ENCODE data around the gene PPP1R2. TPM values are rescaled to one million over a fixed set of nuclear protein-coding genes. Genes with fewer than 3 reads are reported as not detected.
A peak's percentile ranks its signal among the peaks of the same experiment; 100 is the strongest.

The PPP1R2 gene
- polyA plus RNA-seq, 1 donor from 2014 or later = 113 TPM

DNA sequence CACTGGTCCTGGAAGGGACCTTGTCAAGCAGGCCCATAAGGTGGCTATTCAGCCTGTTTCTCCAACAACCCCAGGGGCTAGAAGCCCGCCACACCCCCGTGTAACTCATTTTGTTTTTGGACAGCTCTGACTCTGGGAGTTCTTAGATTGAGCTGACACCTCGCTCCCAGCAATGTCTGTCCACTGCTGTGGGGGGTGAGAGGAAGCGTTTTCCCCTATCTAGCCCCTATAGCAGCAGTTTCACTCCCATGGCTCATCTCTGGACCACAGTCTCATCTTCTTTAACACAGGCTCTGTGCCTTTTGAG lies 1.1 kb upstream of the PPP1R2 start:
- no peaks in the 10 kb centered on the region for H3F3A ChIP-seq (ENCODE audit: insufficient read depth, low read length, poor library complexity, severe bottlenecking)
- no peaks in the 10 kb centered on the region for H3K36me3 ChIP-seq (ENCODE audit: insufficient read depth, low read length)
- H4K20me1 ChIP-seq (ENCODE audit: insufficient read depth) = no peaks in the 10 kb centered on the region
- H3K79me2 ChIP-seq (replicated peaks; ENCODE audit: insufficient read depth, low read length) = peaks cover 34% of the 10 kb centered on the region
- no peak overlapping the region for H3K4me2 ChIP-seq (ENCODE audit: low read length)
- H3K27ac ChIP-seq (ENCODE audit: low read length) = no peak overlapping the region
- TF ChIP-seq, protein P1, sequence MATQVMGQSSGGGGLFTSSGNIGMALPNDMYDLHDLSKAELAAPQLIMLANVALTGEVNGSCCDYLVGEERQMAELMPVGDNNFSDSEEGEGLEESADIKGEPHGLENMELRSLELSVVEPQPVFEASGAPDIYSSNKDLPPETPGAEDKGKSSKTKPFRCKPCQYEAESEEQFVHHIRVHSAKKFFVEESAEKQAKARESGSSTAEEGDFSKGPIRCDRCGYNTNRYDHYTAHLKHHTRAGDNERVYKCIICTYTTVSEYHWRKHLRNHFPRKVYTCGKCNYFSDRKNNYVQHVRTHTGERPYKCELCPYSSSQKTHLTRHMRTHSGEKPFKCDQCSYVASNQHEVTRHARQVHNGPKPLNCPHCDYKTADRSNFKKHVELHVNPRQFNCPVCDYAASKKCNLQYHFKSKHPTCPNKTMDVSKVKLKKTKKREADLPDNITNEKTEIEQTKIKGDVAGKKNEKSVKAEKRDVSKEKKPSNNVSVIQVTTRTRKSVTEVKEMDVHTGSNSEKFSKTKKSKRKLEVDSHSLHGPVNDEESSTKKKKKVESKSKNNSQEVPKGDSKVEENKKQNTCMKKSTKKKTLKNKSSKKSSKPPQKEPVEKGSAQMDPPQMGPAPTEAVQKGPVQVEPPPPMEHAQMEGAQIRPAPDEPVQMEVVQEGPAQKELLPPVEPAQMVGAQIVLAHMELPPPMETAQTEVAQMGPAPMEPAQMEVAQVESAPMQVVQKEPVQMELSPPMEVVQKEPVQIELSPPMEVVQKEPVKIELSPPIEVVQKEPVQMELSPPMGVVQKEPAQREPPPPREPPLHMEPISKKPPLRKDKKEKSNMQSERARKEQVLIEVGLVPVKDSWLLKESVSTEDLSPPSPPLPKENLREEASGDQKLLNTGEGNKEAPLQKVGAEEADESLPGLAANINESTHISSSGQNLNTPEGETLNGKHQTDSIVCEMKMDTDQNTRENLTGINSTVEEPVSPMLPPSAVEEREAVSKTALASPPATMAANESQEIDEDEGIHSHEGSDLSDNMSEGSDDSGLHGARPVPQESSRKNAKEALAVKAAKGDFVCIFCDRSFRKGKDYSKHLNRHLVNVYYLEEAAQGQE (IDR thresholded peaks at IDR 0.05; ENCODE audit: borderline replicate concordance) = no peak
- no peak for TF ChIP-seq SMC3 (conservative IDR thresholded peaks at IDR 0.05; ENCODE audit: poor library complexity)
- TF ChIP-seq TAF1 (IDR thresholded peaks at IDR 0.05; ENCODE audit: low read depth) = no peak
- TF ChIP-seq CTCF (IDR thresholded peaks at IDR 0.05; ENCODE audit: poor library complexity, severe bottlenecking) = no peak
- TF ChIP-seq EZH2 (IDR thresholded peaks at IDR 0.05; ENCODE audit: borderline replicate concordance, insufficient read depth, low read length, poor library complexity, severe bottlenecking) = no peak
- TF ChIP-seq EP300 (conservative IDR thresholded peaks at IDR 0.05; ENCODE audit: poor library complexity, severe bottlenecking) = no peak
- no peak for TF ChIP-seq MXI1 (conservative IDR thresholded peaks at IDR 0.05; ENCODE audit: poor library complexity, severe bottlenecking)
- H3K9me2 ChIP-seq (ENCODE audit: insufficient read depth, low read length) = no peaks in the 10 kb centered on the region
- no peaks in the 10 kb centered on the region for H3K27me3 ChIP-seq (ENCODE audit: insufficient read depth, low read depth, low read length)
- H2AFZ ChIP-seq (ENCODE audit: low read depth, low read length) = no peak overlapping the region
- H3K4me3 ChIP-seq (ENCODE audit: low read length) = peak overlapping the region; percentile 75
- H3K9me3 ChIP-seq (ENCODE audit: low read length) = no peaks in the 10 kb centered on the region
- H3K9ac ChIP-seq (ENCODE audit: low read length) = peak overlapping the region; percentile 94

DNA sequence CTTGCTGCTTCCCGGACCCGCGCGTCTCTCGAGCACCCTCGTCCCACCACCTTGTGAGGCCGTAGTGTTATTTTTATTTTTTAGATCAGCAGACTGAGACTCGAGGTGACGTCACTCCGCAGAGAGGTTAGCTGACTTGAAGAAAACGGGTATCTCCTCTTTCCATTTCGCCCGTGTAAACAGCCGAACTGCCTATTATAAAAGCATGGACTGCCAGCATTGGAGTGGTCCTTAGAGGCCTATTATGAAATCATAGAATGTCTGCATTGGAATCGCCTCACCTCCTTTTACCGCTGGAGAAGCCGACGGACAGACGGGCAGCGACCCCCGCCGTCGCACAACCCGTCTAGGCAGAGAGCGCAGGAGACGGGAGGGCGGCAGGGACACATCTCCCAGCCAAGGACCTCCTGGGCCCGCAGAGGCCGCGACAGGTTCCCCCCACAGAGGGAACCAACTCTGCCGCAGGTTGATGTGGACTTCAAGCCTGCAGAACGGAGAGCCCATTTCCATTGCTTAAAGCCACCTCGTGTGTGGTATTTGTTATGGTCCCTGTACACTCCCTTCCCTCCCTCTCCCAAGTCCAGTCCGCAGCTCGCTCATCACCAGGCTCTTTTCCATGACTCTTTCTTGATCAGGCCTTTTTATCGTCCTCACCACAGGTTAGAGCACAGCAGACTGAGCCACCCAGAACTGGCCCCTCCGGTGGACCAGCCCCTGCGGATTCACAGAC lies 540 bp upstream of the PPP1R2 start:
- TF ChIP-seq EP300 (conservative IDR thresholded peaks at IDR 0.05; ENCODE audit: poor library complexity, severe bottlenecking) (no peak), CTCF (IDR thresholded peaks at IDR 0.05; ENCODE audit: poor library complexity, severe bottlenecking) (no peak), SMC3 (conservative IDR thresholded peaks at IDR 0.05; ENCODE audit: poor library complexity) (no peak), RAD21 (conservative IDR thresholded peaks at IDR 0.05) (no peak), POLR2AphosphoS5 (IDR thresholded peaks at IDR 0.05) (peak; percentile 53), MXI1 (conservative IDR thresholded peaks at IDR 0.05; ENCODE audit: poor library complexity, severe bottlenecking) (peak; percentile 17)
- TF ChIP-seq, protein P1 (IDR thresholded peaks at IDR 0.05; ENCODE audit: borderline replicate concordance) = no peak
- H3K27ac ChIP-seq (ENCODE audit: low read length) = peak overlapping the region; percentile 88

More for the DNA sequence above, 540 bp upstream of the PPP1R2 start:
- Histone ChIP-seq H3K9ac (ENCODE audit: low read length) (peak overlapping the region; percentile 94), H4K20me1 (ENCODE audit: insufficient read depth) (no peaks in the 10 kb centered on the region), H3K27me3 (ENCODE audit: insufficient read depth, low read depth, low read length) (no peaks in the 10 kb centered on the region), H3K36me3 (ENCODE audit: insufficient read depth, low read length) (no peaks in the 10 kb centered on the region), H2AFZ (ENCODE audit: low read depth, low read length) (peak overlapping the region; percentile 94), H3K9me3 (ENCODE audit: low read length) (no peaks in the 10 kb centered on the region), H3F3A (ENCODE audit: insufficient read depth, low read length, poor library complexity, severe bottlenecking) (no peaks in the 10 kb centered on the region), H3K9me2 (ENCODE audit: insufficient read depth, low read length) (no peaks in the 10 kb centered on the region), H3K79me2 (replicated peaks; ENCODE audit: insufficient read depth, low read length) (peaks cover 40% of the 10 kb centered on the region), H3K4me3 (ENCODE audit: low read length) (peak overlapping the region; percentile 75), H3K4me2 (ENCODE audit: low read length) (no peak overlapping the region)
